ENCODE results near the gene ACSBG1.

ACSBG1 gene

GRCh38 chr15:78127882-78128281 is 106.5 kb downstream of the ACSBG1 start:
- no peak overlapping the region for H3K27ac ChIP-seq (ENCODE audit: low read depth, low read length, severe bottlenecking)
- WGBS, 2 experiments (ENCODE audit: insufficient coverage in 2 of 2) = 92 to 100% methylated on average over 1 to 2 of the region's 2 CpGs
- no peak overlapping the region for H3K4me3 ChIP-seq (ENCODE audit: extremely low read depth, insufficient read depth, low read length, poor library complexity, severe bottlenecking)

DNA sequence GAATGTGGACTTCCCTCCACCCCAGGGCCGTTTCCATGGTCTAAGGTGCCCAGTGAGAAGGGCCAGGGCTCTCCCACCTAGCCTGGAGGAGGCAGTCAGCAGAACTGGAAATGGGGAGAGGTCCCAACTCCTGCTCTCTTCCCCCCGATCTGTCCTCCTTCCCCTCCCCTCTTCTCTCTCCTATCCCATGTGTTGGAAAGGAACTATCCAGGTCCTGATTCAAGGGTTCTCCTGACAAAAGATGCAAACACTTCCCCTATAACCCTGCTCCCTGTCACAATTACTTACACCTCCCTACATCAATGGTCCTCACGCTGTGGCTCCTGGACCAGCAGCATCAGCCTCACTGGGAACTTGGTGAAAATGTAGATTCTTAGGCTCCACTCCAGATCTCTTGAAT is 109.1 kb downstream of the ACSBG1 start:
- H3K9me3 ChIP-seq (ENCODE audit: control insufficient read depth, low read length) = no peaks in the 10 kb centered on the region
- WGBS, 2 experiments (ENCODE audit: insufficient coverage in 2 of 2) = 71 to 100% methylated on average over 1 to 2 of the region's 3 CpGs
- H3K4me3 ChIP-seq (ENCODE audit: extremely low read depth, insufficient read depth, low read length, poor library complexity, severe bottlenecking) = no peak overlapping the region
- H3K36me3 ChIP-seq (ENCODE audit: control insufficient read depth, insufficient read depth, low read length) = no peaks in the 10 kb centered on the region
- no peak overlapping the region for H3K27ac ChIP-seq (ENCODE audit: low read depth, low read length, severe bottlenecking)
- no peaks in the 10 kb centered on the region for H3K4me1 ChIP-seq (ENCODE audit: control insufficient read depth, insufficient read depth, low read length, poor library complexity, severe bottlenecking)

More at GRCh38 chr15:78127882-78128281, 106.5 kb downstream of the ACSBG1 start:
- Histone ChIP-seq H3K9me3 (ENCODE audit: control insufficient read depth, low read length) (no peaks in the 10 kb centered on the region), H3K36me3 (ENCODE audit: control insufficient read depth, insufficient read depth, low read length) (no peaks in the 10 kb centered on the region), H3K4me1 (ENCODE audit: control insufficient read depth, insufficient read depth, low read length, poor library complexity, severe bottlenecking) (no peaks in the 10 kb centered on the region)

GRCh38 chr15:78120523-78120922 is 113.8 kb downstream of the ACSBG1 start:
- Histone ChIP-seq H3K36me3 (ENCODE audit: control insufficient read depth, insufficient read depth, low read length) (no peaks in the 10 kb centered on the region), H3K4me3 (ENCODE audit: extremely low read depth, insufficient read depth, low read length, poor library complexity, severe bottlenecking) (no peak overlapping the region), H3K27ac (ENCODE audit: low read depth, low read length, severe bottlenecking) (no peak overlapping the region), H3K4me1 (ENCODE audit: control insufficient read depth, insufficient read depth, low read length, poor library complexity, severe bottlenecking) (no peaks in the 10 kb centered on the region), H3K9me3 (ENCODE audit: control insufficient read depth, low read length) (no peaks in the 10 kb centered on the region)
- 33 to 82% methylated on average over 1 to 3 of the region's 5 CpGs for WGBS, 2 experiments (ENCODE audit: insufficient coverage in 2 of 2)

All from mesodermal cell (in vitro differentiated cells).